NCI-H446 (cell line): ENCODE data around the gene PTPRH.
A peak's percentile ranks its signal among the peaks of the same experiment; 100 is the strongest.

ENCODE experiments used
- DNase-seq, 2 experiments: peaks; one replicate each; lab custom pipeline; 2025; lab: John Stamatoyannopoulos, UW

Gene PTPRH, protein sequence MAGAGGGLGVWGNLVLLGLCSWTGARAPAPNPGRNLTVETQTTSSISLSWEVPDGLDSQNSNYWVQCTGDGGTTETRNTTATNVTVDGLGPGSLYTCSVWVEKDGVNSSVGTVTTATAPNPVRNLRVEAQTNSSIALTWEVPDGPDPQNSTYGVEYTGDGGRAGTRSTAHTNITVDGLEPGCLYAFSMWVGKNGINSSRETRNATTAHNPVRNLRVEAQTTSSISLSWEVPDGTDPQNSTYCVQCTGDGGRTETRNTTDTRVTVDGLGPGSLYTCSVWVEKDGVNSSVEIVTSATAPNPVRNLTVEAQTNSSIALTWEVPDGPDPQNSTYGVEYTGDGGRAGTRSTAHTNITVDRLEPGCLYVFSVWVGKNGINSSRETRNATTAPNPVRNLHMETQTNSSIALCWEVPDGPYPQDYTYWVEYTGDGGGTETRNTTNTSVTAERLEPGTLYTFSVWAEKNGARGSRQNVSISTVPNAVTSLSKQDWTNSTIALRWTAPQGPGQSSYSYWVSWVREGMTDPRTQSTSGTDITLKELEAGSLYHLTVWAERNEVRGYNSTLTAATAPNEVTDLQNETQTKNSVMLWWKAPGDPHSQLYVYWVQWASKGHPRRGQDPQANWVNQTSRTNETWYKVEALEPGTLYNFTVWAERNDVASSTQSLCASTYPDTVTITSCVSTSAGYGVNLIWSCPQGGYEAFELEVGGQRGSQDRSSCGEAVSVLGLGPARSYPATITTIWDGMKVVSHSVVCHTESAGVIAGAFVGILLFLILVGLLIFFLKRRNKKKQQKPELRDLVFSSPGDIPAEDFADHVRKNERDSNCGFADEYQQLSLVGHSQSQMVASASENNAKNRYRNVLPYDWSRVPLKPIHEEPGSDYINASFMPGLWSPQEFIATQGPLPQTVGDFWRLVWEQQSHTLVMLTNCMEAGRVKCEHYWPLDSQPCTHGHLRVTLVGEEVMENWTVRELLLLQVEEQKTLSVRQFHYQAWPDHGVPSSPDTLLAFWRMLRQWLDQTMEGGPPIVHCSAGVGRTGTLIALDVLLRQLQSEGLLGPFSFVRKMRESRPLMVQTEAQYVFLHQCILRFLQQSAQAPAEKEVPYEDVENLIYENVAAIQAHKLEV

DNA sequence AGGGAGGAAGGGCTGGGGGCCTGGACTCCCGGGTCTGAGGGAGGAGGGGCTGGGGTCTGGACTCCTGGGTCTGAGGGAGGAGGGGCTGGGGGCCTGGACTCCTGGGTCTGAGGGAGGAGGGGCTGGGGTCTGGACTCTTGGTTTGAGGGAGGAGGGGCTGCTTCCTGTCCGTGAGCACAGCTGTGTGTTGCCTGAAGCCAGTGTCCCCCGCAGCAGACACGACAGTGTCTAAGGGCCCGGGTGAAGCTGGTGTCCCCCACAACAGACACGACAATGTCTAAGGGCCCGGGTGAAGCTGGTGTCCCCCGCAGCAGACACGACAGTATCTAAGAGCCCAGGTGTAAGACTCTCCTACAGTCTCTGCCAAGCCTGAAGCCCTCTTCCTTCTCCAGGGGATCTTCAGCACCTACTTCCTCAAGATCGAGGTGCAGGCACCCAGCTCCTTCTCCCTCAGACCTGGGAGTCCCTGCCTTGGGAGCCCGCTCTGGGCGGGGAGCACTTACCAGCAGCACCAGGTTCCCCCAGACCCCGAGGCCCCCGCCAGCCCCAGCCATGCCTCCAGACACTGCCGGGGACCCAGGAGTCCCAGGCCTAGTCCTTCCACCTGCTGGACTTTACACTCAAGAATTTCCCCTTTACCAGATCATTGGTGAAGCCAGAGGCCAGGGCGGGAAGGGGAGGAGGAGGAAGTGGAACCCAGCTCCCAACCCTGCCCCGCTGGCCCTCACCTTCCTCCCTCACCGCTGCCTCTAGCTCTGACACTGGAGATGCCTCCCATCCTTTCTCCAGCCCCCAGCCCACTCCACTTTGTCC, at the start of gene PTPRH:
Gene PTPRH (minus strand): TSS at position 622 of the 813 bp plus-strand sequence. CDS start 68 bp downstream, at position 554.
- no peak for DNase-seq

DNA sequence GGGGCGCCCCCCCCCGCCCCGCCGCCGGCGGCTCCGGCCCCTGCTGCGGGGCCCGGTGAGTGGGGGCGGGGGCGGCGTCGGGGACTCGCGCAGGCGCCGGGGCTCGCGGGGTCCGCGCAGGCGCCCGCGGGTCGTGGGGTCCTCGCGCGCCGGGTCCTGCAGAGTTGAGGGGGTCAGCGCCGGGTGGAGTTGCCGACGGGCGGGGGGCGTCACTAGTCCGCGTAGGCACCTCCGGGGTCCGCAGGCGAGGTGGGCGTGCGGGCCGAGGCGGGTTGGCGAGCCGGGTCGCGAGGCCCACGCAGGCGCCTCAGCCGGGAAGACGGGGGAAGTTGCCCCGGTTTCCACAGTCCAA, 49.2 kb upstream of the PTPRH start:
- no peak for DNase-seq

GRCh38 chr19:55257461-55258420, 48.4 kb upstream of the PTPRH start:
- peak in 1 of 2 experiments; percentile 26 for DNase-seq

- no peak for DNase-seq
Observed at GRCh38 chr19:55256562-55257460, 47.5 kb upstream of the PTPRH start.

- DNase-seq = no peak
Observed at GRCh38 chr19:55255618-55256423, 46.5 kb upstream of the PTPRH start.

- no peak for DNase-seq
Observed at GRCh38 chr19:55254625-55254977, 45.3 kb upstream of the PTPRH start.

DNA sequence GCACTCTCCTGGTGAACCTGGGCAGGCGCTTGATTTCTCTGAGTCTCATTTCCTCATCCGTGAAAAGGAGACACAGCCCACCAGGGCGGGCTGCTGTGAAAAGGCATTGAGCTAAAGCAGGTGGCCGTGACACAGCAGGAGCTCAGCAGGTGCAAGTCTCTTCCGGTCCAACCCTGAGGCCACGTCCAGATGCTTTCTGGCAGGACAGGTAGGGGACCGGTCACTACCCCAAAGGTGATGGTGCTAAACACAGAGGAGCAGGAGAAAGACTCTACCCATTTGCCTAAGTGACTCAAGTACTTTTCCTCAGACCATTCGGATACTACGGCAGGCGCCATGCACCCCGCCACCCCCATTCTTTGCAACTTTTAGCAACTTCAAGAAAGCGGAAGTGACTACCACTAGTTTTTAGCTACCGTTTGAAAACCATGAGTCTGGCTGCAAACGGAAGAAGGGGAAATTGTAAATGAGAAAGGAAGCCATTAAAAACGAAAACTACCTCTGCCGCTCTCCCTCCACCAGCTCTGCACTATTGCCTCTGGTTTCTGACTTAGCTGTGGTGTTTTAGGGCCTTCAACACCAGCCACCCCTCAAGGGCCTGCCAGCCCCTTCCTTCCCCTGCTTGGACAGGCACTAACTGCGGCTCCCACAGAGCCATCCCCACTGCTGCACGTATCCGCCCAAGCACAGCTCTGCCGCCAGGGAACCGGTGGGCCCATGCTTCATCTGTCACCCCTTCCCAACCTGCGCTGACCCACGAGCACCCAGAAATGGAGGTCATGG, 44.7 kb upstream of the PTPRH start:
- DNase-seq = no peak

- DNase-seq = no peak
Observed at GRCh38 chr19:55252760-55253663, 43.7 kb upstream of the PTPRH start.

DNA sequence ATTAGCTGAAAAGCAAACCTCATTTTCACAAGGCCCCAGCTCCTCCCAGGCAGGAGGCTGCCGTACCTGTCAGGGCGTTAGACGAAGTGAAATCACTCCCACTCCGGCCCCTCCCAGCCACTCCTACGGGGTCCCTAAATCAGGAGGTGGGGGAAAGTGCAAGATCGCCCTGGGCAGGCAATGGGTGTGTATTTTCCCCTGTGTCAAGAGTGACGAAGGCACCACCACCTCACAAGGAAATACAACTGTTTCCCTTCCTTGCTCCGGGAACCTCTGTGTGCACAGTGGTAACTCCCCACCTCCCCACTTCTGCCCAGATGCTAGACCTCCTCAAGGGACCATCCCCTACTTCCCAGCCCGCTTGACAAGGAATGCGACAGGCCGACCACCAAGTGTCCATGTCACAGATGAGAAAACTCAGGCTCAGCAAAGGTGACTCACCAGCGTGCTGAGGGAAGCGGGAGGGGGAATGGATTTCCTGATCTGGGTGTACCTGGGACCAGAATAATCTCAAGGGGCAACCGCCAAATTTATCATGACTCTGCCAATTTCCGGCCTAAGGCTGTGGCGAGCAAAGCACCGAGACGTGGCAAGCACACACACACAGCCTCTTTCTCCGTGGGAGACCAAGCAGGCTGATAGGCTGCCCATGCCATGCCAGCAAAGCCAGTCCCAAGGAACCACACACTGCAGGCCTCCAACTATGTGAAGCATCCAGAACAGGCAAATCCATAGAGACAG, 42.2 kb upstream of the PTPRH start:
- no peak for DNase-seq

GRCh38 chr19:55250262-55251036, 41.1 kb upstream of the PTPRH start:
- DNase-seq = no peak

DNA sequence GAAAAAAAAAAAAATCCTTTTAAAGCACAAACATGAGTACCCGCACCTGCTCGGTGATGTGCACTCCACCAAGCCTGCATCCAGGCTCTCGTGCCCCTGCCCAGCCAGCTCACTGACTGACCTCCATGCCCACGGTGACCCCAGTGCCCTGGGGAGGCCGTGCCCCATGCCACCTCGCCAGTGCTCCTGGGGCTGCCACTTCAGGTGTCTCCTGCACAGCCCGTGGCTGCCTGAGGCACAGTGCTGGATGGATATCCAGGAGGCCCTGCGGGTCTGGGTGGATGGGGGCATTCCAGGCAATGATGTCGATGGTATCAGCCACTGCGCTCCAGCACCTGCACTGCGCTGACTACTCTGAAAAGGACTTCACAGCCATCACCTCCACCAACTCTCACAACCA, 40.5 kb upstream of the PTPRH start:
- no peak for DNase-seq

DNA sequence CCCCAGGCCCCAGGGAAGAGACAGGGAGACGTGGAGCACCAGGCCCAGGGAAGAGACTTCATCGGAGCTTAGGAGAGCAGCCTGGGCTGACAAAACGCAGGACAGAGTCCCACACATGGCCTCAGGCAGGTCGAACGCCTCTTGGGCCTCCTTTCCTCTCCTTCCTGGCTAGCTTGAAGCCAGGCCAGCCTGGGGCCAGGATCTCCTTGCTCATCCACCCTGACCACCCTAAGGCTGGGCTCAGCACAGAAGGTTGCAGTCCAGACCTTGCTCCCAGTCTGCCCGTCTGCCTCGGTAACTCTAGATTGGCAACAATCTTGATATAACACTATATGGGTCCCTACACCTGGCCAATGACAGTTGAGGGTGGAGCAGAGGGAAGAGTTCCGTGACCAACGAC, 39.4 kb upstream of the PTPRH start:
- no peak for DNase-seq

GRCh38 chr19:55248166-55248675, 38.9 kb upstream of the PTPRH start:
- DNase-seq = no peak

DNA sequence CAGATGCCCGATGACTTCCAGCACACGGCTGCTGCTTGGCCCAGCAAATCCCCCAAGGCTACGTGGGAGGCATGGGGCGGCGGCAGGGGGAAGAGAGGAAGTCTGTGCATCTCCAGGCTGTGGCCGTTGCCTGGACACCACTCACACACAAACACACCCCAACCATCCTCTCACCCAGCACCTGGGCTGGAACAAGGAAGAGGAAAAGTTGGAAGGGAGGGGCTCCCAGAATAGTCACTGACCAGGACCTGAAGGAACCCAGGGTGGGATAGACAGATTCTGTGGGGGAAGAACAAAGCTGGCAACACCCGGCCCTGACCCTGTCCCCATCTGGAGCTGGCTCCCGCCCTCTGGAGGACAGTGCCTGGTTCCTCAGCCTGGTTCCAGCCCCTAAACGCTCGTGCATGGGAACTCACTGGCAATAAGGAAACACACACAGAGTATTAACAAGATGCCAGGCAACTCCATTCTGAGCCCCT, 38.4 kb upstream of the PTPRH start:
- no peak for DNase-seq
